ENCODE measurements around the gene VAT1L. TPM values are rescaled to one million over a fixed set of nuclear protein-coding genes. Genes with fewer than 3 reads are reported as not detected.

Gene VAT1L
- total and polyA plus RNA-seq, 2 donors (not counting 1 experiment from before 2014, with no cell fraction given), result not detected

DNA sequence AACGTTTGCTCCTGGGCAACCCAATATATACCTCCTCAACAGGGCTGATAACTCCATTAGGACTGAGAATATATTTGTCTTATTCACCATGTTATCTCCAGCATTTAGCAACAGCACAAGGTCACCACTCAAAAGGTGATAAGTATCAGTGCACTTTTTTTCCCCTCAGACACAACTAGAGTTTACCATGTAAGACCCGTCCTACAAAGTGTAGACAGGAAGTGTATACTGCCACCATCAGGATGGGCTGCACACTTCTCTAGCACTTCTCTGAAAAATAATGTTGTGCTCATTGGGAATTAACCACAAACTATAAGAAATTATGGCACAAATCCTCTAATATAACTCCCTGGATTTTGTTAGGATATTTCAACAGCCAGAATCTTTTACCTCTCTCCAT is 5.7 kb upstream of the VAT1L start:
- Histone ChIP-seq H3K9me3 (ENCODE audit: control extremely low read depth in 1 of 3, control insufficient read depth in 2 of 3, insufficient read depth in 1 of 3, low read length in 2 of 3) (no peaks in the 10 kb centered on the region), H3K4me1 (ENCODE audit: control insufficient read depth in 2 of 2, insufficient read depth in 2 of 2, low read length in 2 of 2) (peaks cover 0 to under 1% of the 10 kb centered on the region in 2 donors), H4K20me1 (ENCODE audit: control insufficient read depth, insufficient read depth, low read length, poor library complexity, severe bottlenecking) (no peaks in the 10 kb centered on the region), H3K9ac (ENCODE audit: low read length) (no peak overlapping the region), H3K27ac (ENCODE audit: low read length in 2 of 2) (no peak overlapping the region), H3K4me2 (replicated peaks; ENCODE audit: low read depth, low read length, poor library complexity, severe bottlenecking) (no peak overlapping the region), H3K27me3 (replicated peaks in 1 of 4; ENCODE audit: control extremely low read depth in 1 of 4, control insufficient read depth in 3 of 4, insufficient read depth in 4 of 4, low read length in 3 of 4) (peaks cover 0 to 16% (median 9%) of the 10 kb centered on the region in 4 experiments), H3K4me3 (ENCODE audit: control extremely low read depth in 1 of 5, extremely low read depth in 1 of 5, insufficient read depth in 1 of 5, low read depth in 2 of 5, low read length in 4 of 5) (no peak overlapping the region), H3K79me2 (ENCODE audit: control insufficient read depth, insufficient read depth, low read length) (no peaks in the 10 kb centered on the region), H2AFZ (ENCODE audit: insufficient read depth, low read depth, low read length, poor library complexity, severe bottlenecking) (no peak overlapping the region), H3K36me3 (replicated peaks in 1 of 2; ENCODE audit: control extremely low read depth in 1 of 2, control insufficient read depth in 1 of 2, extremely low read depth in 1 of 2, insufficient read depth in 2 of 2, low read length in 1 of 2) (no peaks in the 10 kb centered on the region)
- no peaks in the 10 kb centered on the region for H3K9me3 Mint-ChIP-seq (ENCODE audit: insufficient read depth)
- H3K27ac Mint-ChIP-seq, result no peak overlapping the region
- TF ChIP-seq EZH2 (IDR thresholded peaks at IDR 0.05; ENCODE audit: borderline replicate concordance, insufficient read depth, low read depth, low read length, poor library complexity, severe bottlenecking) (no peak), CTCF (IDR thresholded peaks at IDR 0.05) (no peak)
- ChIA-PET CTCF (no interaction called here), POLR2A (no interaction called here)
- 29% methylated on average over 1 of the region's 2 CpGs for WGBS (ENCODE audit: insufficient coverage)
- intact Hi-C loops (cut with micrococcal nuclease), result no loop called here
- no peak for DNase-seq
- H3K27me3 Mint-ChIP-seq, result peaks cover 23% of the 10 kb centered on the region
- H3K4me1 Mint-ChIP-seq, result peaks cover 5% of the 10 kb centered on the region
- no peak overlapping the region for H3K4me3 Mint-ChIP-seq
- ATAC-seq (ENCODE audit: low read depth), result no peak

DNA sequence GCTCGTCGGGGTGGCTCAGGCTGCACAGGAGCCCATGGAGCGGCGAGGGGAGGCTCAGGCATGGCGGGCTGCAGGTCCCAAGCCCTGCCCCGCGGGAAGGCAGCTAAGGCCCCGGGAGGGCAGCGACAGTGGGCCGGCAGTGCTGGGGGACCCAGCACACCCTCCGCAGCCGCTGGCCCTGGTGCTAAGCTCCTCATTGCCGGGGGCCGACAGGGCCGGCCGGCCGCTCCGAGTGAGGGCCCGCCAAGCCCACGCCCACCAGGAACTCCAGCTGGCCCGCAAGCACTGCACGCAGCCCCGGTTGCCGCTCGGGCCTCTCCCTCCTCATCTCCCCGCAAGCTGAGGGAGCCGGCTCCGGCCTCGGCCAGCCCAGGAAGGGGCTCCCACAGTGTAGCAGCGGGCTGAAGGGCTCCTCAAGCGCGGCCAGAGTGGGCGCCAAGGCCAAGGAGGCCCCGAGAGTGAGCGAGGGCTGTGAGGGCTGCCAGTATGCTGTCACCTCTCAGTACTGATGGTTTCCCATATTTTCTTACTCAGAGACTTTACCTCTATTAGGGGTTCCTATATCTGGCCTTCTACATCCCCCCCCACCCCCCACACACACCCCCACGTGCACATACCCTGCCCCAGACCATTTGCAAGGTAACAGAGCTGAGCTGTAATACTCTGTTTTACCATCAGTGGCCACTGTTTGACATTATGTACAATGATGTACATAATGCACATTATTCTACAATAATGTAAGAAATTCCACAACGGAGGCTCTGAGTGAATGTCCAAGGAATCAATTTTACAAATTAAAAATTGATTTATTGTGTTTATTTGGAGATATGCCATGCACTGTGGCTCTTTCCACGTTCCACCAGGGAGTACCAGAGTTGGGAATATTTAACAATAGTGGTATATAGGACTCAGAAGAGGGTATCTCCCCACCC is 3.7 kb upstream of the VAT1L start:
- H3K9me3 Mint-ChIP-seq (ENCODE audit: insufficient read depth), result no peaks in the 10 kb centered on the region
- TF ChIP-seq EZH2 (IDR thresholded peaks at IDR 0.05; ENCODE audit: borderline replicate concordance, insufficient read depth, low read depth, low read length, poor library complexity, severe bottlenecking) (no peak), CTCF (IDR thresholded peaks at IDR 0.05) (peak; percentile 16)
- DNase-seq (no peak), ATAC-seq (ENCODE audit: low read depth) (no peak)
- Histone ChIP-seq H2AFZ (ENCODE audit: insufficient read depth, low read depth, low read length, poor library complexity, severe bottlenecking) (no peak overlapping the region), H3K4me3 (ENCODE audit: control extremely low read depth in 1 of 5, extremely low read depth in 1 of 5, insufficient read depth in 1 of 5, low read depth in 2 of 5, low read length in 4 of 5) (no peak overlapping the region), H3K4me1 (ENCODE audit: control insufficient read depth in 2 of 2, insufficient read depth in 2 of 2, low read length in 2 of 2) (peaks cover 16 to 21% of the 10 kb centered on the region in 2 donors), H3K27me3 (replicated peaks in 1 of 4; ENCODE audit: control extremely low read depth in 1 of 4, control insufficient read depth in 3 of 4, insufficient read depth in 4 of 4, low read length in 3 of 4) (peaks cover 0 to 36% (median 22%) of the 10 kb centered on the region in 4 experiments), H3K36me3 (replicated peaks in 1 of 2; ENCODE audit: control extremely low read depth in 1 of 2, control insufficient read depth in 1 of 2, extremely low read depth in 1 of 2, insufficient read depth in 2 of 2, low read length in 1 of 2) (no peaks in the 10 kb centered on the region), H3K4me2 (replicated peaks; ENCODE audit: low read depth, low read length, poor library complexity, severe bottlenecking) (no peak overlapping the region), H4K20me1 (ENCODE audit: control insufficient read depth, insufficient read depth, low read length, poor library complexity, severe bottlenecking) (no peaks in the 10 kb centered on the region), H3K27ac (ENCODE audit: low read length in 2 of 2) (no peak overlapping the region), H3K79me2 (ENCODE audit: control insufficient read depth, insufficient read depth, low read length) (no peaks in the 10 kb centered on the region), H3K9me3 (ENCODE audit: control extremely low read depth in 1 of 3, control insufficient read depth in 2 of 3, insufficient read depth in 1 of 3, low read length in 2 of 3) (peaks cover 0 to 4% (median 0%) of the 10 kb centered on the region in 3 donors), H3K9ac (ENCODE audit: low read length) (no peak overlapping the region)
- H3K27ac Mint-ChIP-seq, result no peak overlapping the region
- H3K27me3 Mint-ChIP-seq, result peaks cover 36% of the 10 kb centered on the region
- ChIA-PET CTCF (no interaction called here), POLR2A (no interaction called here)
- H3K4me3 Mint-ChIP-seq, result no peak overlapping the region
- intact Hi-C loops (cut with micrococcal nuclease), result no loop called here
- H3K4me1 Mint-ChIP-seq, result peaks cover 17% of the 10 kb centered on the region
- 96% methylated on average over 35 of the region's 38 CpGs for WGBS (ENCODE audit: insufficient coverage)

Data from B cell (primary cell).